Thoracic aorta (tissue), 2 donors: ENCODE data around the gene AAGAB. TPM values are rescaled to one million over a fixed set of nuclear protein-coding genes. Genes with fewer than 3 reads are reported as not detected.
"Not testable (repeated sequence)": the region's sequence is repeated elsewhere in the genome, so short reads cannot be mapped to it uniquely, and the experiment has no call there.

Experiments
- ATAC-seq: fragments of 150-250 bp; one replicate; pipeline ENCODE4 v1.8.0; 2017; ENCODE audit warnings: low read depth; ENCODE audit not compliant: insufficient number of reproducible peaks, low FRiP score
- DNase-seq: peaks from one replicate; pipeline ENCODE4 v3.0.0-alpha.2; 2020; ENCODE audit warnings: low spot score
- H3K27ac ChIP-seq, 2 donors: fragments of 200-600 bp; sonication (generic); 1 replicate in 1 of 2; 2 replicates in 1 of 2; pipeline ENCODE4 v1.5.1; 2016; ENCODE audit warnings: mild to moderate bottlenecking in 2 of 2, moderate library complexity in 2 of 2
- H3K27me3 ChIP-seq: fragments of 200-600 bp; sonication (generic); replicated peaks from 2 replicates; pipeline ENCODE4 v1.6.0; 2016; ENCODE audit warnings: mild to moderate bottlenecking; ENCODE audit not compliant: insufficient read depth
- H3K36me3 ChIP-seq: fragments of 200-600 bp; sonication (generic); one replicate; pipeline ENCODE4 v1.5.1; 2016
- H3K4me1 ChIP-seq, 2 donors: fragments of 200-600 bp; sonication (generic); 1 replicate in 1 of 2; 2 replicates in 1 of 2; pipeline versions ENCODE4 v1.5.1 to v1.6.0; 2016; ENCODE audit warnings: low read depth in 2 of 2, mild to moderate bottlenecking in 1 of 2; ENCODE audit not compliant: control insufficient read depth in 1 of 2
- H3K4me3 ChIP-seq: fragments of 200-600 bp; sonication (generic); 2 replicates; pipeline ENCODE4 v1.5.1; 2016; ENCODE audit warnings: mild to moderate bottlenecking
- H3K9me3 ChIP-seq: fragments of 200-600 bp; sonication (generic); 2 replicates; pipeline ENCODE4 v1.5.1; 2016
- CTCF ChIP-seq: fragments of 200-600 bp; sonication (generic); IDR thresholded peaks from one replicate; pipeline ENCODE4 v1.5.1; 2019; ENCODE audit warnings: antibody characterized with exemption
- total RNA-seq, 2 donors: library from RNA; depleted of rRNA; stranded (reverse); fragments of >200 nt; gene quantifications; one replicate each; pipeline versions ENCODE4 v1.1.0 to v1.2.3, GENCODE V29; 2016

The AAGAB gene
- total RNA-seq, 2 donors from 2014 or later, result 26.0 to 26.7 TPM

- Histone ChIP-seq H3K4me1 (no peaks in the 10 kb centered on the region), H3K4me3 (no peak overlapping the region), H3K36me3 (no peaks in the 10 kb centered on the region), H3K9me3 (no peaks in the 10 kb centered on the region), H3K27ac (no peak overlapping the region), H3K27me3 (no peaks in the 10 kb centered on the region)
- no peak for DNase-seq
- TF ChIP-seq CTCF, result no peak
- ATAC-seq, result no peak
Observed at GRCh38 chr15:67259806-67260205, 5.3 kb upstream of the AAGAB start.

- Histone ChIP-seq H3K4me3 (no peak overlapping the region), H3K27me3 (no peaks in the 10 kb centered on the region), H3K9me3 (no peaks in the 10 kb centered on the region), H3K36me3 (no peaks in the 10 kb centered on the region), H3K4me1 (no peaks in the 10 kb centered on the region), H3K27ac (no peak overlapping the region)
- DNase-seq, result no peak
- no peak for TF ChIP-seq CTCF
- ATAC-seq, result no peak
Observed at GRCh38 chr15:67259379-67259778, 4.9 kb upstream of the AAGAB start.

- not testable (repeated sequence) for H3K9me3 ChIP-seq, H3K36me3 ChIP-seq, H3K27ac ChIP-seq, H3K27me3 ChIP-seq, H3K4me3 ChIP-seq, DNase-seq, H3K4me1 ChIP-seq, ATAC-seq
Observed at GRCh38 chr15:67258412-67258811, 4.0 kb upstream of the AAGAB start.

GRCh38 chr15:67256051-67256450 lies 1.6 kb upstream of the AAGAB start:
- ATAC-seq (no peak), DNase-seq (no peak)
- TF ChIP-seq CTCF, result no peak
- Histone ChIP-seq H3K9me3 (no peaks in the 10 kb centered on the region), H3K4me1 (peaks cover 5 to 13% of the 10 kb centered on the region in 2 donors), H3K4me3 (no peak overlapping the region), H3K36me3 (no peaks in the 10 kb centered on the region), H3K27ac (no peak overlapping the region), H3K27me3 (no peaks in the 10 kb centered on the region)

- TF ChIP-seq CTCF, result no peak
- ATAC-seq (no peak), DNase-seq (no peak)
- H3K4me1 ChIP-seq, result peaks cover 5 to 13% of the 10 kb centered on the region in 2 donors
- H3K4me3 ChIP-seq, result peak overlapping the region; percentile 76
- H3K27ac ChIP-seq, result peak overlapping the region; percentile 81 to 98
- no peaks in the 10 kb centered on the region for H3K36me3 ChIP-seq
- H3K27me3 ChIP-seq, result no peaks in the 10 kb centered on the region
- no peaks in the 10 kb centered on the region for H3K9me3 ChIP-seq
Observed at GRCh38 chr15:67253549-67254237, 768 bp downstream of the AAGAB start.

GRCh38 chr15:67253101-67253500 lies 1.4 kb downstream of the AAGAB start:
- no peaks in the 10 kb centered on the region for H3K27me3 ChIP-seq
- no peak for TF ChIP-seq CTCF
- DNase-seq (no peak), ATAC-seq (no peak)
- H3K9me3 ChIP-seq, result no peaks in the 10 kb centered on the region
- H3K36me3 ChIP-seq, result no peaks in the 10 kb centered on the region
- peak overlapping the region; percentile 76 for H3K4me3 ChIP-seq
- no peak overlapping the region for H3K27ac ChIP-seq
- H3K4me1 ChIP-seq, result peaks cover 5 to 13% of the 10 kb centered on the region in 2 donors
